AG09319 (cell line): Measurements from ENCODE around the gene HHIPL1.

Experiments used
- DNase-seq: peaks from one replicate; pipeline ENCODE4 v3.0.0-alpha.2; 2010; ENCODE audit warnings: low read depth; ENCODE audit errors: extremely low read depth
- TF ChIP-seq, protein P1 (sequence below): IDR thresholded peaks from 2 replicates; pipeline ENCODE4 v1.5.1; 2011; ENCODE audit warnings: low read depth, mild to moderate bottlenecking, inconsistent platforms, low read length, moderate library complexity

Gene HHIPL1

GRCh38 chr14:99688210-99688581 lies 43.3 kb downstream of the HHIPL1 start:
- DNase-seq: no peak
- TF ChIP-seq, protein P1, sequence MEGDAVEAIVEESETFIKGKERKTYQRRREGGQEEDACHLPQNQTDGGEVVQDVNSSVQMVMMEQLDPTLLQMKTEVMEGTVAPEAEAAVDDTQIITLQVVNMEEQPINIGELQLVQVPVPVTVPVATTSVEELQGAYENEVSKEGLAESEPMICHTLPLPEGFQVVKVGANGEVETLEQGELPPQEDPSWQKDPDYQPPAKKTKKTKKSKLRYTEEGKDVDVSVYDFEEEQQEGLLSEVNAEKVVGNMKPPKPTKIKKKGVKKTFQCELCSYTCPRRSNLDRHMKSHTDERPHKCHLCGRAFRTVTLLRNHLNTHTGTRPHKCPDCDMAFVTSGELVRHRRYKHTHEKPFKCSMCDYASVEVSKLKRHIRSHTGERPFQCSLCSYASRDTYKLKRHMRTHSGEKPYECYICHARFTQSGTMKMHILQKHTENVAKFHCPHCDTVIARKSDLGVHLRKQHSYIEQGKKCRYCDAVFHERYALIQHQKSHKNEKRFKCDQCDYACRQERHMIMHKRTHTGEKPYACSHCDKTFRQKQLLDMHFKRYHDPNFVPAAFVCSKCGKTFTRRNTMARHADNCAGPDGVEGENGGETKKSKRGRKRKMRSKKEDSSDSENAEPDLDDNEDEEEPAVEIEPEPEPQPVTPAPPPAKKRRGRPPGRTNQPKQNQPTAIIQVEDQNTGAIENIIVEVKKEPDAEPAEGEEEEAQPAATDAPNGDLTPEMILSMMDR: no peak

- DNase-seq: no peak
- TF ChIP-seq, protein P1: no peak
Observed at GRCh38 chr14:99688629-99689028, 43.7 kb downstream of the HHIPL1 start.

DNA sequence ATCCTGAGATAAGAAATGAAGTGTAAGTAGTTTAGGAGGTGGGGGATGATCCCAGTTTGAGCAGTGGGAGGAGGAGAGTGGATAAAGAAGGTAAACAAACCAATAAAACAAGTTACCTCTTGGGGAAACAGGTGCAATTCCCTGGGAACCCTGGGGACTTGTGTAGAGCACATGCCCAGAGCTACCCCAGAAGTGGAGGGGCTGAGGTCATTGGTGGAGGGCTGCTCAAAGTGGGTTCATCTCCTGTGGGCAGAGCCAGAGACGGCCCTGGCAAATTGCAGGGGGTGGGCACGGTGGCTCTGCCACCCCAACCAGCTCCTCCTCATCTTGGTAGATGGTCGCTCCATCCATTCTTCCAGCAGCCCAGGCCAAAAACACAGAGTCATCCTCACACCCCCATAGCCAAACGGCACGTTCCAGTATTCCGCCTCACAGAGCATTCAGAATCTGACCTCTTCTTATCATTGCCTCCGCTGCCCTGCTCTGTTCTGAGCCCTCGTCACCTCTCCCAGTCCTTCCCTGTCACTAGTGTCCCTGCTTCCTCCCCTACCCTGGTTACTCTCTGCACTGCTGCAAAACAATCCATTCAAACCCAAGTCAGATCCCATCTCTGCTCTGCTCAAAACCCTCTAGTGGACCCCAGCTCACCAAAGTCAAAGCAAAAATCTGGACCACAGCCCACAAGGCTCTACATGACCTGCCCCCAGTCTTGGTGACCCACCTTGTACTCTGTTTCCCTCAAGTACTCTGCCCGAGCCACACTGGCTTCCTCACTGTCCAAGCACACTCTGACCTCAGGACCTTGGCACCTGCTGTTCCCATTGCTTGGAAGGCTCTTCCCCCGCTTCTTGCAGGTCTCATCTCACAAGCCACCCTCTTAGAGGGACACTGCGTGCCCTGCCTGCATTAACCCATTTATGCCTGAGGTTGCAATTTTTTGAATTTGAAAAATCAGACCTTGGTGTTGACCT lies 44.6 kb downstream of the HHIPL1 start:
- DNase-seq: no peak
- TF ChIP-seq, protein P1: no peak

DNA sequence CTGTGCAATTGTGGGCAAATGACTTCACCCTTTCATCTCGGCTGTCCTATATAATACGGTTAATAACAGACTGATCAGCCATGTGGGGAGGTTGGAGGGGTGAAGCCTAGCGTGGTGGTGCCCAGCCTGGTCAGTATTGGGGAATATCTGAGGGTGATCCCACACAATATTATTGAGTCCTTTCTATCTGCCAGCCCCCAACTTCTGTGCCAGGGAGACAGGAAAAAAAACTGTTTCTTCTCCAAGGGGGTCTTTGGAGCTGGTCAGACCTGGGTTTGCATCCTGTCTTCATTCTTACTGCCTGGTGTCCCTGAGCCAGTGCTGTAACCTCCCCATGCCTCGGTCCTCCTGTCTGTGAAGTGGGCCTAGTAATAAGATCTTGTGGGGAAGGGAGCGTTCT lies 45.7 kb downstream of the HHIPL1 start:
- TF ChIP-seq, protein P1: no peak
- no peak for DNase-seq

DNA sequence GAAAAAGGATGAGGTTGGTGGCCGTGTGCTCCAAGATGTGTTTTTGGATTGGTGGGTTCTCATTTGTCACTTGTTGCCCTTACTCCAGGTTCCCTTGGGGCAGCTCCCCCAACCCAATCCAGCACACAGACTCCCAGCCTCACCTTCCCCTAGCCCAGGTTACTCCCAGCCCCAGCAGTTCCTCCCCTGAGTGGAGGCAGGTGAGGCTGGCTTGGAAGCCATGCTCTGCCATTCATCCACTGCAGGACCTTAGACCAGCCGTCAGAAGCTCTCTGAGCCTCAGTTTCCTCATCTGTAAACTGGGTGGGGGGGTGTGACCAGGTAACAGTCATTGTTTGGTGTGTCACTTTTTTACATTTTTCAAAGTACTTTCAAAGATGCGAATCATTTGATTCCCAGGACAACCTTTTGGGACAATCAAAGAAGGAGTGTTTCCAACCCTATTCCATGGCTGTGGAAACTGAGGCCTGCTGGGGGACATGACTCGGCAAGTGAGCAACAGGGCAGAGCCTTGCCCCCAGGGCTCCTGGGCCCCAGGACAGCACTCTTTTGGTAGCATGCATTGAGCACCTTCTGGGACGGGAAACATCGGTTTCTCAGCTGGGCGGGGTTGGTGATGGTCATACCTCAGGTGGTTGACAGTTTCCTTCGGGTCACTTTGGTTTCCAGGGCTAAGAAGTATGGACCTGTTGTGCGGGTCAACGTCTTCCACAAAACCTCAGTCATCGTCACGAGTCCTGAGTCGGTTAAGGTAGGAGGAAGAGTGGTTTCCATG lies 46.4 kb downstream of the HHIPL1 start:
- TF ChIP-seq, protein P1: no peak
- DNase-seq: no peak

GRCh38 chr14:99693918-99694317 lies 49.0 kb downstream of the HHIPL1 start:
- no peak for DNase-seq
- TF ChIP-seq, protein P1: no peak

DNA sequence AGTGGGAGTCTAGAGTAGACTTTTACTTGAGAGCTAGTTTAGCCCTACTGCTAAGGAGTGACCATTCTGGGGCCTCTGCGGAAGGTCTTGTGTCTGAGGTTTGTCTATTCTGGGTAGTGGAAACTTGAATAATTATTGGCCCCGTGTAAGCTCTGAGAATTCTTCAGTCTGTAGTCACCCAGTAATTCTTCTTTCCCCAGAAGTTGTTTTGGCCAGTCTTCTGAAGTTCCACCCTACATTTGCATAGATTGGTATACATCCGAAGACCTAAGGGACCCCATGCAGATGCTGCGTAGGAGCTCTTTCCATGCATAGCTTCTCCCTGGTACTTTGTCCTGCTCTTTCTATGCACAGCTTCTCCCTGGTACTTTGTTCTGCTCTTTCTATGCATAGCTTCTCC lies 52.0 kb downstream of the HHIPL1 start:
- no peak for DNase-seq
- TF ChIP-seq, protein P1: no peak
